Epithelial cell of proximal tubule (primary cell): ENCODE measurements around the gene DAZAP2. TPM values are rescaled to one million over a fixed set of nuclear protein-coding genes. Genes with fewer than 3 reads are reported as not detected.

Source experiments
- DNase-seq: peaks from one replicate; pipeline ENCODE4 v3.0.0-alpha.2; 2011; ENCODE audit warnings: low read depth
- H3K4me3 ChIP-seq: 2 replicates; pipeline ENCODE4 v1.5.1; 2011; ENCODE audit warnings: low read depth, mild to moderate bottlenecking, low read length
- total RNA-seq: library from RNA; depleted of rRNA; stranded (reverse); fragments of >200 nt; gene quantifications from 2 replicates; pipeline ENCODE4 v1.2.3, GENCODE V29; 2015
- TF ChIP-seq, protein P1 (sequence below): conservative IDR thresholded peaks from 2 replicates; pipeline ENCODE4 v1.5.1; 2012; ENCODE audit warnings: low read depth, mild to moderate bottlenecking, low read length

DAZAP2 gene
- total RNA-seq, 1 donor from 2014 or later, result 196 TPM

- no peak overlapping the region for H3K4me3 ChIP-seq
- TF ChIP-seq, protein P1, sequence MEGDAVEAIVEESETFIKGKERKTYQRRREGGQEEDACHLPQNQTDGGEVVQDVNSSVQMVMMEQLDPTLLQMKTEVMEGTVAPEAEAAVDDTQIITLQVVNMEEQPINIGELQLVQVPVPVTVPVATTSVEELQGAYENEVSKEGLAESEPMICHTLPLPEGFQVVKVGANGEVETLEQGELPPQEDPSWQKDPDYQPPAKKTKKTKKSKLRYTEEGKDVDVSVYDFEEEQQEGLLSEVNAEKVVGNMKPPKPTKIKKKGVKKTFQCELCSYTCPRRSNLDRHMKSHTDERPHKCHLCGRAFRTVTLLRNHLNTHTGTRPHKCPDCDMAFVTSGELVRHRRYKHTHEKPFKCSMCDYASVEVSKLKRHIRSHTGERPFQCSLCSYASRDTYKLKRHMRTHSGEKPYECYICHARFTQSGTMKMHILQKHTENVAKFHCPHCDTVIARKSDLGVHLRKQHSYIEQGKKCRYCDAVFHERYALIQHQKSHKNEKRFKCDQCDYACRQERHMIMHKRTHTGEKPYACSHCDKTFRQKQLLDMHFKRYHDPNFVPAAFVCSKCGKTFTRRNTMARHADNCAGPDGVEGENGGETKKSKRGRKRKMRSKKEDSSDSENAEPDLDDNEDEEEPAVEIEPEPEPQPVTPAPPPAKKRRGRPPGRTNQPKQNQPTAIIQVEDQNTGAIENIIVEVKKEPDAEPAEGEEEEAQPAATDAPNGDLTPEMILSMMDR, result no peak
- no peak for DNase-seq
Measured at GRCh38 chr12:51196547-51196946, 42.1 kb upstream of the DAZAP2 start.

- TF ChIP-seq, protein P1, result no peak
- DNase-seq, result no peak
Measured at GRCh38 chr12:51197736-51198567, 40.7 kb upstream of the DAZAP2 start.

GRCh38 chr12:51198568-51199365, 39.9 kb upstream of the DAZAP2 start:
- no peak for DNase-seq
- TF ChIP-seq, protein P1, result no peak
- no peak overlapping the region for H3K4me3 ChIP-seq

More at GRCh38 chr12:51197736-51198567, 40.7 kb upstream of the DAZAP2 start:
- H3K4me3 ChIP-seq, result no peak overlapping the region

- TF ChIP-seq, protein P1, result no peak
- no peak overlapping the region for H3K4me3 ChIP-seq
- DNase-seq, result no peak
Measured at GRCh38 chr12:51199366-51199945, 39.2 kb upstream of the DAZAP2 start.

GRCh38 chr12:51200156-51200555, 38.5 kb upstream of the DAZAP2 start:
- TF ChIP-seq, protein P1, result no peak
- no peak overlapping the region for H3K4me3 ChIP-seq
- DNase-seq, result no peak

- TF ChIP-seq, protein P1, result no peak
- no peak overlapping the region for H3K4me3 ChIP-seq
- no peak for DNase-seq
Measured at GRCh38 chr12:51200806-51201205, 37.8 kb upstream of the DAZAP2 start.
